ENCODE results near the gene AP2A2.

GRCh38 chr11:967995-968751, 42.5 kb downstream of the AP2A2 start:
- TF ChIP-seq CTCF (conservative IDR thresholded peaks at IDR 0.05; ENCODE audit: low read depth, low read length), result no peak
- TF ChIP-seq EZH2 (IDR thresholded peaks at IDR 0.05; ENCODE audit: borderline replicate concordance, low read depth, low read length, poor library complexity, severe bottlenecking), result no peak
